AG09309 (cell line): ENCODE measurements around the gene LDHB.

Experiments
- DNase-seq: peaks from one replicate; pipeline ENCODE4 v3.0.0-alpha.2; 2010; ENCODE audit warnings: low read depth
- H3K4me3 ChIP-seq: 2 replicates; pipeline ENCODE4 v1.5.1; 2011; ENCODE audit warnings: mild to moderate bottlenecking, low read depth, low read length, moderate library complexity; ENCODE audit not compliant: control insufficient read depth
- TF ChIP-seq, protein P1 (sequence below): IDR thresholded peaks from 2 replicates; pipeline ENCODE4 v1.5.1; 2011; ENCODE audit warnings: mild to moderate bottlenecking, low read depth, low read length, inconsistent platforms; ENCODE audit not compliant: insufficient read depth, control insufficient read depth; ENCODE audit errors: missing control alignments

The LDHB gene

DNA sequence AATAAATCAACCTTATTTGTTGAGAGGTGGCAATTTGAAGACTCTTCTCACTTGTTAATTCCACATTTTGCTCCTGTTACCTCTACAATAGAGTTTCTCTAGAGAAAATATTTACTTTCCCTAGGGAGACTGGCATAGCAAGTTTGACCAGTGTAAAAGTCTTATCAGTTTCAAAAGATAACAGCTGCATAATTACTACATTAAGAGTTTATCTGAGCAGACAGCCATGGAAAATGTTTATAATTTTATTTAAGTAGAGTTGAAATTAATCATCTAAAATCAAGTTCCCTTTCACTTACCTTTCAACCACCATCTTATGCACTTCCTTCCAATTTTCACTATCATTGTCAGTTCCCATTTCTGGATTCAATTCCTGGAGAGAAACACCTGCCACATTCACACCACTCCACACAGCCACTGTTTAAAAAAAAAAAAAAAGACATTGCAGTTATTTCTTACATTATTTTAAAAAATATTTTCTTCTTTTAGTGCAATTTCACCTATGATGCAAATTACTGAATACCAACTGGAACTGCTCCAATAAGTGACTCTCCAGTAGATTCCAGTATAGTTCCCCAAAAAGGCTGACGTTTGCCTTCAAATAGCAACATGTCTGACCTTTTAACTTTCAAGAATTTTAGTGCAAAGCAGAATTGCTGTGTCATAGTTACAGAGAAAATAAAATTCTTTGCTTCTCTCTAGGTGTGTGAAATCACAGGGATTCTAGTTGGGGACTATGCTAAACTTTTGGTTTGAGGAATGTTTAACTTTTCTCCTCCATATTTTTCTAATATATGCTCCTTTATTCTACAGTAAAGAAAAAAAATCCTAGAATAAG is 19.4 kb downstream of the LDHB start:
- DNase-seq = no peak
- TF ChIP-seq, protein P1, sequence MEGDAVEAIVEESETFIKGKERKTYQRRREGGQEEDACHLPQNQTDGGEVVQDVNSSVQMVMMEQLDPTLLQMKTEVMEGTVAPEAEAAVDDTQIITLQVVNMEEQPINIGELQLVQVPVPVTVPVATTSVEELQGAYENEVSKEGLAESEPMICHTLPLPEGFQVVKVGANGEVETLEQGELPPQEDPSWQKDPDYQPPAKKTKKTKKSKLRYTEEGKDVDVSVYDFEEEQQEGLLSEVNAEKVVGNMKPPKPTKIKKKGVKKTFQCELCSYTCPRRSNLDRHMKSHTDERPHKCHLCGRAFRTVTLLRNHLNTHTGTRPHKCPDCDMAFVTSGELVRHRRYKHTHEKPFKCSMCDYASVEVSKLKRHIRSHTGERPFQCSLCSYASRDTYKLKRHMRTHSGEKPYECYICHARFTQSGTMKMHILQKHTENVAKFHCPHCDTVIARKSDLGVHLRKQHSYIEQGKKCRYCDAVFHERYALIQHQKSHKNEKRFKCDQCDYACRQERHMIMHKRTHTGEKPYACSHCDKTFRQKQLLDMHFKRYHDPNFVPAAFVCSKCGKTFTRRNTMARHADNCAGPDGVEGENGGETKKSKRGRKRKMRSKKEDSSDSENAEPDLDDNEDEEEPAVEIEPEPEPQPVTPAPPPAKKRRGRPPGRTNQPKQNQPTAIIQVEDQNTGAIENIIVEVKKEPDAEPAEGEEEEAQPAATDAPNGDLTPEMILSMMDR = no peak
- H3K4me3 ChIP-seq = no peak overlapping the region

DNA sequence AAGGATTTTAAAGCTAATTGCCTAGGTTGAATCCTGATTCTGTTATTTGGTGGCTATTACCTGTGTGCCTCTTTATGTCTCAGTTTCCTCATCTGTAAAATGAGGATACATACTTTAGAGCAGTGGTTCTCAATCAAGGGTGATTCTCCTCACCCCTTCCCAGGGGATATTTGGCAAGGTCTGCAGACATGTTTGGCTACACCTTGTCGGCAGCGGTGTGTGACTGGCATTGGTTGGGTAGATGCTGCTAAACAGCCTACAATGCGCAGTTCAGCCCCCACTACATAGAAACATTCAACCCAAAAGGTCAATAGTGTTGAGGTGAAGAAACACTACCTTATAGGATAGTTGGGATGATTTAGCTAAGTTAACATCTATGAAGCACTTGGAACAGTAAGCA is 23.4 kb downstream of the LDHB start:
- no peak for DNase-seq
- TF ChIP-seq, protein P1 = no peak
- H3K4me3 ChIP-seq = no peak overlapping the region

DNA sequence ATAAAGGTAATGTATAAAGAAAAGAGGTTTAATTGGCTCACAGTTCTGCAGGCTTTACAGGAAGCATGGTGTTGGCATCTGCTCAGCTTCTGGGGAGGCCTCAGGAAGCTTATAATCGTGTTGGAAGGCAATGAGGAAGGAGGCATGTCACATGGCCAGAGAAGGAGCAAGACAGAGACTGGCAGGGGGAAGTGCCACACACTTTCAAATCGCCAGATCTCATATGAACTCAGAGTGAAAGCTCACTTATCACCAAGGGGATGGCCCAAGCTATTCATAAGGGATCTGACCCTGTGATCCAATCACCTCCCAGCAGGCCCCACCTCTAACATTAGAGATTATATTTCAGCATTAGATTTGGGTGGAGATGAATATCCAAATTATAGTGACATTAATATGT is 26.3 kb downstream of the LDHB start:
- no peak for DNase-seq
- TF ChIP-seq, protein P1 = no peak
- no peak overlapping the region for H3K4me3 ChIP-seq

DNA sequence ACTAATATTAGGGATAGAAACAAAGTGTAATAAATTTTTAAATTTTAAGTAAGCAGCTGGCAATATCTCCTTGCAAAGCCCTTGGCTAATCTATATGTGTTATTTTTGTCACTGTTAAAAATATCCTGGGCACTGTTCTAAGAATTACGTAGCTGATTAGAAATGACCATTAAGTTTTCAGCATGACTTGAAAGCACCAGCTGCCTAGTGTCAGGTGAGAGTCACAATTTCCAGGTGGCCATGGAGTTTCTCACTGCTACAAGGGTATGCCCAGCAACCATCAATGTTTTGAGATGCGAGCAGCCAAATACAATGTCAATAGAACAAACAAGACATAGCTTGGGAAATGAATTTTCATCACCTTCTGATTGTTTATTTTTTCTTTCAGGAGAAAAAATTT is 29.7 kb downstream of the LDHB start:
- TF ChIP-seq, protein P1 = no peak
- no peak overlapping the region for H3K4me3 ChIP-seq
- no peak for DNase-seq

DNA sequence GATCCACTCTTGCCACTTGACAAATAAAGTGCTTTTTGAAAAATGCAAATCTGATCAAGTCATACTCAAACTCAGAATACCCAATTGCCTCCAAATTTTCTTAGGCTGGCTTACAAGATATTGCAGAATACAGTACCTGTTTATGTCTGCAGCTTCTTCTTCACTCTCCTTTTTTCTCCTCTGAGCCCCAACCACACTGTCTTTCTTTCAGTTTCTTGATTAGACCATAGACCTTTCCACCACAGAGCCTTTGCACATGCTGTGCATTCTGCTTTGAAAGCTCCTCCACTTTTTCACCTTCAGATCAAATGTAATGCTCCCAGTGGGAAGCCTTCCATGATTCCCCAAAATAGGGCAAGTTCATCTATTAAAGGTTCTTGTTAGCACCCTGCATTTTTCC is 39.1 kb downstream of the LDHB start:
- no peak for DNase-seq
- no peak overlapping the region for H3K4me3 ChIP-seq
- TF ChIP-seq, protein P1 = no peak

DNA sequence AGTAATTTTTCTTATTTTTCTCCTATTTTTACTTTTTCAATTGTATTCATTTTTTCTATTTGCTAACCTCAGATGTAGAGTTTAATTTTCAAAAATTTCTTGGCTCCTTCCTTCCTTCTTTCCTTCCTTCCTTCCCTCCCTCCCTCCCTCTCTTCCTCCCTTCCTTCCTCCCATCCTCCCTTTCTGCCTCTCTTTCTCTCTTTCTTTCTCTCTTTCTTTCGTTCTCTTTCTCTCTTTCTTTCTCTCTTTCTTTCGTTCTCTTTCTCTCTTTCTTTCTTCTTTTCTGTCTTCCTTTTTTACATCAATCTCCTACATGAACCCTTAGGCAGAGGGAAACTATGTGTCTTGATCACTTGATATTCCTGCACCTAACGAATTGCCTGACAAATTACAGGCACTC is 40.6 kb downstream of the LDHB start:
- H3K4me3 ChIP-seq = no peak overlapping the region
- DNase-seq = no peak
- TF ChIP-seq, protein P1 = no peak
